ENCODE measurements around the gene UBR3. TPM values are rescaled to one million over a fixed set of nuclear protein-coding genes. Genes with fewer than 3 reads are reported as not detected.
"Not testable (repeated sequence)": the region's sequence is repeated elsewhere in the genome, so short reads cannot be mapped to it uniquely, and the experiment has no call there.

Gene UBR3
- total RNA-seq, 1 experiment from 2014 or later, result 21.9 TPM

DNA sequence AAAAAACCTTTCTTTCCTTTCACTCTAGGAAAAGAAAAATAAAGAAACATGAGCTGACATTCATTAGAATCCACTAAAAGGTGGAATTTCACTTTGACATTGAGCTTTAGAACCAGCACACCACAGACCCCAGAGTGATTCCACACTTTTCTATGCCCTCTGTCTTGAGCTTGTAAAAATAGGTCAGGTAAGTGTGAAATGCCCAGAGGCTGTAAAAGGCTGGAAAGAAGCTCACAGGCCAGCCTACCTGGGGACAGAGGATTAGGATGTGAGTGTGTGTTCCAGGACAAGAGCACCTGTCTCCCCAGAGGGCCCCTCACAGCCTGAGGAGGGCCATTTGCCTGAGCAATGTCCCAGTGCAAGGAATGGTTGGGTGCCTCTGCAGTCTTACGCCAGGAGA, 294.4 kb downstream of the UBR3 start:
- Histone ChIP-seq H3K27me3 (ENCODE audit: insufficient read depth, low read depth) (no peaks in the 10 kb centered on the region), H3K36me3 (ENCODE audit: low read depth) (no peaks in the 10 kb centered on the region; the same call in 1 of the 2 replicates), H3F3A (ENCODE audit: insufficient read depth, low read depth) (peaks cover 43% of the 10 kb centered on the region), H3K9me2 (ENCODE audit: insufficient read depth) (no peaks in the 10 kb centered on the region), H3K4me1 (replicated peaks; ENCODE audit: insufficient read depth) (peaks cover 72% of the 10 kb centered on the region), H4K20me1 (ENCODE audit: insufficient read depth) (no peaks in the 10 kb centered on the region), H3K9me3 (ENCODE audit: insufficient read depth, low read depth) (peaks cover 25% of the 10 kb centered on the region), H2AFZ (no peak overlapping the region), H3K4me3 (no peak overlapping the region), H3K27ac (peak overlapping the region; percentile 97), H3K4me2 (peak overlapping the region; percentile 62), H3K79me2 (ENCODE audit: low read depth) (no peaks in the 10 kb centered on the region)
- TF ChIP-seq, protein P1, sequence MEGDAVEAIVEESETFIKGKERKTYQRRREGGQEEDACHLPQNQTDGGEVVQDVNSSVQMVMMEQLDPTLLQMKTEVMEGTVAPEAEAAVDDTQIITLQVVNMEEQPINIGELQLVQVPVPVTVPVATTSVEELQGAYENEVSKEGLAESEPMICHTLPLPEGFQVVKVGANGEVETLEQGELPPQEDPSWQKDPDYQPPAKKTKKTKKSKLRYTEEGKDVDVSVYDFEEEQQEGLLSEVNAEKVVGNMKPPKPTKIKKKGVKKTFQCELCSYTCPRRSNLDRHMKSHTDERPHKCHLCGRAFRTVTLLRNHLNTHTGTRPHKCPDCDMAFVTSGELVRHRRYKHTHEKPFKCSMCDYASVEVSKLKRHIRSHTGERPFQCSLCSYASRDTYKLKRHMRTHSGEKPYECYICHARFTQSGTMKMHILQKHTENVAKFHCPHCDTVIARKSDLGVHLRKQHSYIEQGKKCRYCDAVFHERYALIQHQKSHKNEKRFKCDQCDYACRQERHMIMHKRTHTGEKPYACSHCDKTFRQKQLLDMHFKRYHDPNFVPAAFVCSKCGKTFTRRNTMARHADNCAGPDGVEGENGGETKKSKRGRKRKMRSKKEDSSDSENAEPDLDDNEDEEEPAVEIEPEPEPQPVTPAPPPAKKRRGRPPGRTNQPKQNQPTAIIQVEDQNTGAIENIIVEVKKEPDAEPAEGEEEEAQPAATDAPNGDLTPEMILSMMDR (conservative IDR thresholded peaks at IDR 0.05), result no peak
- TF ChIP-seq EZH2 (IDR thresholded peaks at IDR 0.05; ENCODE audit: low read depth), result no peak
- intact Hi-C loops (cut with micrococcal nuclease; ENCODE audit: unreplicated experiment), result loop anchor here (5.0 kb wide), 1 partner anchor 61 kb away; no protein-coding TSS in a partner anchor
- ChIA-PET POLR2A (ENCODE audit: unreplicated experiment) (interaction anchor here (0.5 to 1.0 kb wide), 4 partner anchors 35 to 1890 kb away, joined by 4 to 16 read pairs (median 6); no protein-coding TSS in a partner anchor), CTCF (interaction anchor here (0.6 kb wide), 1 partner anchor 1895 kb away, joined by 5 read pairs; no protein-coding TSS in a partner anchor)
- no TSS peak for BruUV-seq (replicated peaks)
- peak; percentile 41 to 88 for DNase-seq

DNA sequence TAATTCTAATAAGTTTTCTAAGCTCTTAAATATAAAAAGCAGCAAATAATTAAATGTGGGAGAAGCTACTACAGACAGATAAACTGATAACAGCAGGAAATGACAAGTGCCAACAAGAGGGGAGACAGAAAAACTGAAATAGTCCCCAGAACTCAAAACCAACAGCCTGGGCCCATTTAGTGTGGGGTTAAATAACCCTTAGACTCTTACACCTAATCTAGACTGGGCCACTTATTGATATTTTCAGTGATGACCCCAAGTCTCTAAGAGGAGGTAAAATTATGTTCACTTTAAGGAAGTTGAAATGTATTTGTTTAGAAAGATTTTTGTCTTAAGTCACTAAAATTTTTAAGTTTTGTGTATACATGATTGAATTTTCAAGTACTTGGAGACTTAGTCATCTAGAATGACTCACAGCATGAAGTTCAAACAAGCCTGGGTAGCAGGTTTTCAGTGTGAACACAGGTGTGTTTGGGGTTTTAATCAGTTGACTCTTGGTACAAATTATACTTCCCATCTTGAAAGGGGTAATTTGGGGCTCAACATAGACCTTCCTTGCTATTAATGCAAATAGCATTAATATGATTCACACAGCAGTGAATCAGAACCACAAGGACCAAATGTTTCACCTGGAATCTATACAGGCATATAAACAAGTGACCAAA, 295.8 kb downstream of the UBR3 start:
- H3K79me2 ChIP-seq (ENCODE audit: low read depth), result no peaks in the 10 kb centered on the region
- no peaks in the 10 kb centered on the region for H4K20me1 ChIP-seq (ENCODE audit: insufficient read depth)
- CTCF ChIA-PET, result no interaction called here
- H3K9me3 ChIP-seq (ENCODE audit: insufficient read depth, low read depth), result peaks cover 29% of the 10 kb centered on the region
- intact Hi-C loops (cut with micrococcal nuclease; ENCODE audit: unreplicated experiment), result loop anchor here (5.0 kb wide), 1 partner anchor 59 kb away; no protein-coding TSS in a partner anchor
- DNase-seq, result peak; percentile 21 to 98
- H3K4me1 ChIP-seq (replicated peaks; ENCODE audit: insufficient read depth), result peaks cover 72% of the 10 kb centered on the region
- H2AFZ ChIP-seq, result no peak overlapping the region
- H3K9me2 ChIP-seq (ENCODE audit: insufficient read depth), result no peaks in the 10 kb centered on the region
- TF ChIP-seq, protein P1 (conservative IDR thresholded peaks at IDR 0.05), result no peak
- TF ChIP-seq EZH2 (IDR thresholded peaks at IDR 0.05; ENCODE audit: low read depth), result no peak
- peaks cover 43% of the 10 kb centered on the region for H3F3A ChIP-seq (ENCODE audit: insufficient read depth, low read depth)
- no TSS peak for BruUV-seq (replicated peaks)
- POLR2A ChIA-PET (ENCODE audit: unreplicated experiment), result no interaction called here
- peak overlapping the region; percentile 62 for H3K4me2 ChIP-seq
- no peaks in the 10 kb centered on the region for H3K27me3 ChIP-seq (ENCODE audit: insufficient read depth, low read depth)
- H3K27ac ChIP-seq, result peak overlapping the region; percentile 97
- H3K4me3 ChIP-seq, result peak overlapping the region; percentile 22; the same call in 1 of the 2 replicates
- no peaks in the 10 kb centered on the region; the same call in 1 of the 2 replicates for H3K36me3 ChIP-seq (ENCODE audit: low read depth)

- Histone ChIP-seq H3K9me3 (ENCODE audit: insufficient read depth, low read depth) (peaks cover 29% of the 10 kb centered on the region), H3F3A (ENCODE audit: insufficient read depth, low read depth) (peaks cover 43% of the 10 kb centered on the region), H3K27me3 (ENCODE audit: insufficient read depth, low read depth) (no peaks in the 10 kb centered on the region), H3K36me3 (ENCODE audit: low read depth) (no peaks in the 10 kb centered on the region; the same call in 1 of the 2 replicates), H4K20me1 (ENCODE audit: insufficient read depth) (no peaks in the 10 kb centered on the region), H3K9me2 (ENCODE audit: insufficient read depth) (no peaks in the 10 kb centered on the region), H3K4me3 (no peak overlapping the region; the same call in 1 of the 2 replicates), H3K4me2 (peak overlapping the region; percentile 62), H3K4me1 (replicated peaks; ENCODE audit: insufficient read depth) (peaks cover 71% of the 10 kb centered on the region), H3K79me2 (ENCODE audit: low read depth) (no peaks in the 10 kb centered on the region), H3K27ac (peak overlapping the region; percentile 97), H2AFZ (peak overlapping the region; percentile 52; the same call in 1 of the 2 replicates)
- ChIA-PET POLR2A (ENCODE audit: unreplicated experiment) (no interaction called here), CTCF (no interaction called here)
- DNase-seq, result peak; percentile 12 to 58
- TF ChIP-seq EZH2 (IDR thresholded peaks at IDR 0.05; ENCODE audit: low read depth), result no peak
- TF ChIP-seq, protein P1 (conservative IDR thresholded peaks at IDR 0.05), result 0 out of 2 replicates have a peak, but pooled peaks have one; percentile 25
- no TSS peak for BruUV-seq (replicated peaks)
- intact Hi-C loops (cut with micrococcal nuclease; ENCODE audit: unreplicated experiment), result loop anchor here (5.0 kb wide), 1 partner anchor 59 kb away; no protein-coding TSS in a partner anchor
Measured at GRCh38 chr2:170123593-170123992, 296.3 kb downstream of the UBR3 start.

GRCh38 chr2:170126138-170126728, 299.0 kb downstream of the UBR3 start:
- H3K4me3 ChIP-seq; BruUV-seq (replicated peaks); H3K9me2 ChIP-seq (ENCODE audit: insufficient read depth); H4K20me1 ChIP-seq (ENCODE audit: insufficient read depth); H3K4me2 ChIP-seq; H2AFZ ChIP-seq; H3K27me3 ChIP-seq (ENCODE audit: insufficient read depth, low read depth); H3K79me2 ChIP-seq (ENCODE audit: low read depth); H3K36me3 ChIP-seq (ENCODE audit: low read depth); H3K27ac ChIP-seq; POLR2A ChIA-PET (ENCODE audit: unreplicated experiment); intact Hi-C loops (cut with micrococcal nuclease; ENCODE audit: unreplicated experiment): not testable (repeated sequence)
- peaks cover 21% of the 10 kb centered on the region; the same call in 1 of the 2 replicates for H3K9me3 ChIP-seq (ENCODE audit: insufficient read depth, low read depth)
- CTCF ChIA-PET, result interaction anchor here (0.6 kb wide), 1 partner anchor 202 kb away, joined by 3 read pairs; no protein-coding TSS in a partner anchor
- DNase-seq, result peak in 1 of 2 experiments; percentile 21
- peaks cover 49% of the 10 kb centered on the region for H3K4me1 ChIP-seq (replicated peaks; ENCODE audit: insufficient read depth)
- H3F3A ChIP-seq (ENCODE audit: insufficient read depth, low read depth), result peaks cover 39% of the 10 kb centered on the region
